ENCODE results near the gene GLDN. TPM values are rescaled to one million over a fixed set of nuclear protein-coding genes. Genes with fewer than 3 reads are reported as not detected.
A peak's percentile ranks its signal among the peaks of the same experiment; 100 is the strongest.

Gene GLDN
- total RNA-seq, 2 donors from 2014 or later = 1.5 to 9.1 TPM

DNA sequence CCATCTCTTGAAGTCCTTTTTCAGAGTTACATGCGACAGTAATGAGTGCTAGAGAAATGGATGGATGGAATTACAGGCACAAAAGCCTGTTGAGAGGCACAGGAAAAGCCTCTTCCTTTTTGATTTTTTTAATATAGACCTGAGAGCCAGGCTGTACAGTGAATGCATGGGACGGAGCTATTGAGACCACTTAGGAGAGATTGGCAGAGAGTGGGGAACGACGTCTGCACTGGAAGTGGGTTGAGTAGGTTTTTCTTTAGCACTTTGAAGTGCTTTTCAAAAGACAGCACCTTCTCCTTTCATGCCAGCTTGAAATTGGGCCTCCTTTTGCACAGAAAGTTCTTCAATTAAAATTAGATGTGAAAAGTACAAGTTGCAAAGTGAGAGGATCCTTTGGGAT is 37.0 kb downstream of the GLDN start:
- intact Hi-C loops (cut with DNase I) = no loop called here
- no peak for DNase-seq
- no peak for ATAC-seq

DNA sequence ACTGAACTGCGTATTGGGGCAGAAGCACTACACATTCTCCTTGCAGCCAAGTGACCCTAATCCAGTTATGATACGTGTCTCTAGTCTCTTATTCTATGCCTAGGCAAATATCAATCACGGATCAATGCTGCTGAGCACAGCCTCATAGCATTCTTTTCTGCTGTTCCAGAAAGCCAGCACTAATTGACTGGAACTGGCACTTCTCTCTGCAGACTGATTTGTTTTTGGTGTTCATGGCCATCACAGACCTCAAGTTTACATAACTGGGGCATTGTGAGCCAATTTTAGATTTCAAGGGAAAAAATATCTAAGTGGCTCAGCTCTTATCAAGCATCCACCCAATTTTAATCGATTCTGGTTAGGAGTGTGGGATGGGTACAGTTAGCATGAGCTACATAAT is 37.9 kb downstream of the GLDN start:
- DNase-seq = no peak
- ATAC-seq = no peak
- intact Hi-C loops (cut with DNase I) = no loop called here

DNA sequence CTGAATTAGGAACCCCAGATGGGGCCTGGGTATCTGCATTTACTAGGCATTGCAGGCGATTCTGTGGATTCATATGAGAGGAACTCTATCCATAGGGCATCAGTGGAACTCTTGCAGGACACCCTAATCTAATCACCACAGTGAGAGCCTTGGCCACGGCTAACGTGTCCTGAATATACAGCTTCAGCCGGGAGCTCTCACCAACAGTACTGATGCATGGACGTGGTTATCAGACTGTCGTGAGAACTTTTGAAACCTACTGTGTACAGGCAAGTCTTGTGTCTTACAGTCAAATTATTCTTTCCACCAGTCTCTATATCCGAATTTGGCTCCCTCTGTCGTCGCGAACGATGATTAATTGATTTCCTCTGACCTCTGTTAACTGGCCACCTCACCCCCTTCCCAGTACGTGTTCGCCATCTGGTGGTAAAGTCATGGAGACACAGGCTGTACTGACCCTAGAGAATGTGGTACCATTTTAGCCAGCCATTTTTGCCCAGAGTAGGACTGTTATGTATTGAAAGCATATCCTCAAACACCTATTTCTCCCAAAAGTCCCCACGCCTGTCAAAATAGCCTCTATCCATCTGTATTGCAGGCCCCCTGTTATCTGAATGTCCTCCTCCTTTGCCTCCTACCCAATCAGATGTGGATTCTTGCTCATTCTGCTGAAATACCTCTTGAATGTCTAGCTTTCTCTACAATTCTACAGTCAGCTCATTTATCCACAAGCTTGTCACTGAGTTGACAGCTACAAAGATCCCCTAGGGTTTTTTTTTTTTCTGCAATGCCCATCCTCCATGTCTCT is 39.7 kb downstream of the GLDN start:
- intact Hi-C loops (cut with DNase I) = loop anchor here (1.0 to 5.0 kb wide), 4 partner anchors 94 to 219 kb away; no protein-coding TSS in a partner anchor
- DNase-seq (peak; percentile 52), ATAC-seq (peak; percentile 92 to 94)

DNA sequence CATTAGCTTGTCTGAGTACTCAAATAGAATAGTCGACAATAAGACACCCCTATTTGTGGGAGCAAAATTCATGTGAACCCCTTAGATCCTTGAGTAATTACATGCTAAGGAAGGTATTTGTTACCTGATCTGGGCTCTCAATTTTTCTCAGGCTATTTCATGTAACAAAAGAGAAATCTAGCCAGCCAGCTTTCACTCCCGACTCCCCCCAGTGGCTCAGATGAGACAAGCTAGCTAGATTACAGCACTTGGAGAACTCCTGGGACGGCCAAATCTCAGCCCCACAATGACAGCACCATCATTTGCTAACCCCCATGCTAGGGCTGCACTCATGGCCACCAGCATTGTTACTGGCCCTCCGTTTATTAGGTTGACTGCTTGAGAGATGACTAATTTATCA is 41.3 kb downstream of the GLDN start:
- peak in 1 of 2 donors; percentile 19 for ATAC-seq
- no peak for DNase-seq
- intact Hi-C loops (cut with DNase I) = loop anchor here (5.0 kb wide), 2 partner anchors 95 to 220 kb away; no protein-coding TSS in a partner anchor

DNA sequence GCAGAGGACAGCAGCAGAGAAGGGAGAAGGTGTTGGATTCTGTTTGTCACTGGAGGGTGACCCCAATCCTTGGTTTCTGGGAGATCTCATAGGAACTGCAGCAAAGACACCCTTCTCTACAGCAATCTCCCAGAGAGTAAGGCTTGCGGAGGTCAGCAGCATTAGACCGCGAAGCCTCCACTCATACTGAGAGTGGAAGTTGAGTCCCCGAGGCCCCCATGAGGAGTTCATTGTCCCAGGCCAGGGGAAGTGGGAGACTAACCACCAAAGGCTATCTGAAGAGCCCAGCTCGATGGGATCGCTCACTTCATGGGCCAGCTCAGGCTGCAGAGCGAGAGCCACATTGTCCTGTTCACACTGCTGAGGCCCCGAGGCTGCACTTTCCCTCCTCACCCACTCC is 44.6 kb downstream of the GLDN start:
- intact Hi-C loops (cut with DNase I) = no loop called here
- DNase-seq (no peak), ATAC-seq (no peak)

DNA sequence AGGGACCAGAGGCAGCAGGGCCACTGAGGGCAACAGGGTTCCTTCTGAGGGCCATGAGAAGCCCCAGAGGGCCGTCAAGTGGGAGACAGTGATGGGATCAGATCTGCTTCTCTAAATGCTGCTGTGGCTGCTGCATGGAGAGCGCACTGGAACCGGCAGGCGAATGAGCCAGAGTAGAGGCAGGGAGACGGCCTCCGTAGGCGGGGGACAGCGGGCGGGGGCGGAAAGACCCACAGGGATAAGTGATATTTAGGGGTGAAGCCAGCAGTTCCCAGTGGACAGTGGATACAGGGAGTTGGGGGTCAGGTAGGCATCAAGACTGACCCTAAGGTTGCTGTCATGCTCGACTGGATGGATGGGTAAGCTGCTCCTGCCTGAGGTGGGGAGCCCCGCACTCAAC is 45.0 kb downstream of the GLDN start:
- intact Hi-C loops (cut with DNase I) = no loop called here
- no peak for ATAC-seq
- DNase-seq = no peak

DNA sequence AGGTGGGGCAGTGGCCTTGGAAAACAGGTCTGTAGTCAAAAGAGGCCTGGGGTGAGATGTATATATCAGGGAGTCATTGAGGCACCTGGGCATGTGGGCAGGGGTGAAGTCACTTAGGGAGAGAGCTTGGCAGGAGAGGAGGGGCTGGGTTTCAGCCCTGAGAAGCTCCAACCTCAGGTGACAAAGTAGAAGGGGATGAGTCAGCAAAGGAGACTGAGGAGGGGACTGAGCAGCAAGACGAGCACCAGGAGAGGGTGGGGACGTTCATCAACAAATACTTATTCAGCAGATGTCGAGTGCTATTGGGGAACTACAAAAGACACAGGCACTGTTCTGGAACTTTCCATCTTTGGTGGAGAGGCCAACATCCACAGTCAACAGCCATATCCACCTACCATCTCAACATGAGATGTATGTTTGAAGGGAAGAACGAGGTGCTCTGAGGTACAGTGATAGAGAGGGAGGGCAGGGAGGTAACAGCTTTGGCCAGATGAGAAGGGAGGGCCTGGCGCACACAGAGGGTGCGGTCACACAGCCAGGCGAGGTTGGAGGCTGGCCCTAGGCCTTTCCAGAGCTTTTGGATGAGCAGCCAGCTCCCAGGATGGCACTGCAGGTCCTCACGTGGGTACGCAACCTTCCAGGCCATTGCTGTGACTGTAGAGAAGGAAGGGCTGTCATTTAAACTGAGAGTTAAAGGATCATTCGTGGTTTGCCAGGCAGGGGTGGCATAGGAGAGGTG is 45.7 kb downstream of the GLDN start:
- intact Hi-C loops (cut with DNase I) = no loop called here
- DNase-seq (no peak), ATAC-seq (no peak)

DNA sequence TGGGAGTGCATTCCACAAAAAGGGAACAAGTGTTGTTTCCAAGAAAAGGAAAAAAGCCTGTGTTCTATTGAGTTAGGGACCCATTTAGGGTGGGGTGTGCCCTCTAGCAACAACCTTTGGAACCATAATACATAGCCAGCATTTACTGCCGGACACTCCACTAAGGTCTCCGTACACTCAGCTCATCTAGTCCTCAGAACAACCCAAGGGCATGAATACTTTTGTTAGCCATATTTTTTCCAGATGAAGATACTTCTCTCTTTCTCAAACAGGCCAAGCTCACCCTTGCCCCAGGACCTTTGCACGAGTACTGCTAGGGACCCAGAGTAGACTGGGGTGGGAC is 46.2 kb downstream of the GLDN start:
- ATAC-seq (no peak), DNase-seq (no peak)
- intact Hi-C loops (cut with DNase I) = no loop called here

DNA sequence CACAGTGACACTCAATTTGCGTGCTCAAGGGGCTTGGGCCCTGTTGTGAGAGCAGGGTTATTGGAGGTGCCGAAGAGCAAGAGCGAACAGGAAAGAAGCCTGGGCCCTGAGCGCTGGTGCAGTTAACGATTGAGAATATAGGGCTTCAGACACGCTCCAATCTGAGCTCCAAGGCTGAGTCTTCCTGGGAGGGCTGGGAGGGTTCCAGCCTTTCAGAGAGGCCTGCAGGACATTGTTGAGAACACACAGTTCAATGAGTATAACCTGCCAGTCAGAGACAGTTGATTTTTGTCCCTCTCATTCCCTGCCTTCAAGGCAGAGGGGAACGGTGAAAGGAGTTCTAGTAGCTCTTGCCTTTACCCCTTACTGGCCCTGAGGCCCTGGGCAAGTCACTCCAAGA is 47.3 kb downstream of the GLDN start:
- DNase-seq = no peak
- intact Hi-C loops (cut with DNase I) = no loop called here
- no peak for ATAC-seq

DNA sequence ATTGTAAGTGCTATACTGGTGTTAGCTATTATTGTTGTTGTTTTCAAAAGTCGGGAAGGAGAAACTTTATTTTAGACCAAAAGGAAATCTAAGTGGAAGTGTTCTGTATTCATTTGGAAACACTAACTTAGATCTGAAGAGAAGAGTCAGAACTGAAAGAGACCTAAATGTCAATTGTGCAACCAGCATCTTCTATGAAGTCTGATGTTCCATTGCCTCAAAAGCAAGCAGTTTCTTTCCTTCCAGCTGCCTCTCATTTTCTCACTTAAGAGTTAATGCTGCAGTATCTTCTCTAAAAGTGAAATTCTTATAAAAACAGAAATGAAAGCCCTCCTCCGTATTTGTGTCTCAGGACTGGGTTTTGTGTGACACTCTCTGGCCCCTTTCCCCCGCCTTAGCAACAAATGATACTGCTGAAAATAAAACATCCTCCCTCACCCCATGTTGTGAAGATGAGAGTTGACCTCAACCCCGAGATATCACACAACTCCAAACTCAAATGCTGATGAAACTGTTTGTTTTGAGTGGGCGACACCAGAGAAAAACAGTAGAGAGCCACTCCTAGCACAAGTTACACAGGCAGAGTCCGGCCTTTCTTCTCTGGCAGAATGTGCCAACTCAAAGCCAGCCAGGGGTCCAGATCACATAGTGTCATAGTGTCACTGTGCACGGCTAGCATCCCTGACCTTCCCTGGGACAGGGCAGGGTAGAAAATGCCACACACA is 48.9 kb downstream of the GLDN start:
- ATAC-seq = no peak
- no peak for DNase-seq
- intact Hi-C loops (cut with DNase I) = no loop called here

DNA sequence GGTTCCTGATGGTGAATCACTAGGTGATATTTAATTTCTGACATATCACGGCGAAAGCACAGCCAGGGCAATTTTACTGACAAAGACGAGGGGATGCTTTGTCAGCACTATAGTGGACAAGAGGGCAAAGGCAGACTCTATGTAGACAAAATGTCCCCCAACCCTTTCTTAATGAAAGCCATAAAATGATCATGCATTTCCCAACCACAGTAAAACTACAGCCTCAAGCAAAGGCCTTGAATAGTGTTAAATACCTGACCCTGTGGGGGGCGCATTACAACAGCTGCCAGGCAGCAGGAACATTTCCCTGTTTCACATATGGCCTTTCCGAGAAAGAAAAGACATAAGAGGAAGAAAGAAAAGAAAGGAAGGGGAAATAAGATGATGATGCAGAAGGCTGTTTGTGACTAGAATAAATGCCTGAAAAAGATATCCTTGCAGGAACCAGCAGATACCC is 49.5 kb downstream of the GLDN start:
- no peak for DNase-seq
- ATAC-seq = no peak
- intact Hi-C loops (cut with DNase I) = no loop called here

DNA sequence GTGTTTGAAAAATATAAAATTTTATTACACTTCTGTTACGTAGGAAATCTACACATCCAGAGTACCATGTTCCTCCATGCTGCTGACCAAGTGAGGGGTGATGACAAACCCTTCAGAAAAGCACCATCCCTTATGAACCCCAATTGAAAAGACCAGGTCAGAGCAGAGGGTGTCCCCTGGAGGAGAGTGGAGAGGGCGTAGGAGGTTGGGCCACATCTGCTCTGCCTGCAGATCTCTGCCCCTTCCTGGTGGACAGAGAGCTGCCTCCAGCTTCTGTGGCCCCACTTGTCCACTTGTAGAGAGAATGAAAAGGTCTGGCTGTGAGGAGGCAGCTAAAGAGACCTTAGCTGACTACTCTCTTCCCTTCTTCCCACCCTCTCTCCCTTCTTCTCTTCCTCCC is 55.5 kb downstream of the GLDN start:
- DNase-seq (no peak), ATAC-seq (no peak)
- intact Hi-C loops (cut with DNase I) = no loop called here

DNA sequence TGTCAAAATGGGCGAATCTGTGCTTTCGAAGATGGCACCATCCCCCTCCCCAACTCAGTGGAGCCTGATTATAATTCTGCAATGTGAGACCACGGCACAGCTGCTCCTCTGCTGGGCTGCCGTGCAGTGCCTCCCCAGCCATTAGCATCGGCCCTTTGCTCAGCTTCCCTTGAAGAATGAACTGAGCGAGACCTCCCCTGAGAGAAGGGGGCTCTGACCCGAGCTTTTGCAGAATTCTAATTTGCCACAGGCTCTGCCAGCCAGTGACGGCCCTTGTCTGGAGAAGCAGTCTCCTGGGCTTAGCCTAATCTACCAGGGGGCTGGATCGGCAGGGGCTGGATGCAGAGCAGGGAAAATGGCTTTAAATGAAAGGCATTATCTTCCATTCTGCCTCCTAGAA is 57.2 kb downstream of the GLDN start:
- intact Hi-C loops (cut with DNase I) = no loop called here
- ATAC-seq = no peak
- no peak for DNase-seq

DNA sequence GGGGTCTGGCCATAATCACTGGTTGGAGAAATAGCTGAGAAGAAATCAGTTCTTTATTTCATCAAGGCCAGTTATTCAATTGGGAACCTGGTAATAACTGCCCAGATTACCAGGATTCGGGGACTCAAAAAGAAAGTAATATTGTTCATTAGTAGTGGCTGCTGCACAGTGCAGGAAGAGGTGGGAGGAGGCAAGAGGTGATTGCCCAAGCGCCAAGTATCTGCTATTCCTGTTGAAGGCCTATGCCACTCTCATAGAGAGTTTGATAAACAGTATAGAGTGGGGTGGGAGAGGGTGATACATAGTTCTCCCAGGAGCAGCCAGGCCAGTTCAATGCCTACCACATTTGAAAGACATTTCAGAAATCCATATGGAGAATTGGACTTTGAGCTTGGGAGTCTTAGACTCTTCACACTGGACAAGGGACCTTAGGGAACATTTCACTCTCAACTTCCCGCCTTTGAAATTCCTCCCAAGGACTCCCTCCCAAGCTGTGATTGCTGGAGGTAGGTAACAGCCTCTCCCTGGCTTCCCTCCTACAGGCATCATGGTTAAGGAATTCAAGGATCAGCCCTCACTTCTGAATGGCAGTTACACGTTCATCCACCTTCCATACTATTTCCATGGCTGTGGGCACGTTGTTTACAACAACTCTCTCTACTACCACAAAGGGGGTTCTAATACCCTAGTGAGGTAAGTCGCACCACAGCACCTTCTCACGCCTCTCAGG is 59.8 kb downstream of the GLDN start:
- intact Hi-C loops (cut with DNase I) = loop anchor here (5.0 kb wide), 2 partner anchors 169 to 239 kb away; no protein-coding TSS in a partner anchor
- ATAC-seq (no peak), DNase-seq (no peak)

DNA sequence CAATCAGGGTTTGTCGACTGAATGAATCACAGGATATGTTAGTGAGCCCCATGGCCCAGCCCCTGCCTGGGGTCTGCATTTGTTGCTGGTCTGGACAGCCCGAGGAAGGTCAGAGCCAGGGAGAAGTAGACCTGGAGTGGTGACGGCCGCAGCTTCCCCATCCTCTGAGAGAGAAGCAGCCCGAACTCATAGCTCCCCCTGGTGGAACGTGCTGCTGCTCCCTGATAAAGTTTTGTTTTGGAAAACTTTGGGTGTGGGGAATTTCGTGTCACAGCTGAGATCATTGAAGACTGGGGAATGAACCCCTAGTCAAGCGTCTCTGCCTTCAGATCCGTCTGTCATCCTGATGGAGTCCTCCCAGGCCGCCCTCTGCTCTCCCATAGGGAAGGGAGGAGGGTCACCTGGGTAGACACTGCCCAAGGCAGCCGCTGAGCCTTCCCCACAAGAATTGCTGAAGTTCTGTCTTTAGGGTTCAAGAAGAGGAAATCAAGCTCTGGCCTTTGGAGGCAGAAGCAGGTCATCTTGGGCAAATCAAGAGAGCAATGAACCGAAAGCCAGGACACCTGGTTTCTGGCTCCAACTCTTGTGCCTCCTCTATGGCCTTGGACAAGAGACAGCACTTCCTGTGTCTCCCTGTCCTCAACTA is 60.5 kb downstream of the GLDN start:
- ATAC-seq = peak in 1 of 2 donors; percentile 53
- no peak for DNase-seq
- intact Hi-C loops (cut with DNase I) = loop anchor here (5.0 kb wide), 2 partner anchors 170 to 240 kb away; no protein-coding TSS in a partner anchor

DNA sequence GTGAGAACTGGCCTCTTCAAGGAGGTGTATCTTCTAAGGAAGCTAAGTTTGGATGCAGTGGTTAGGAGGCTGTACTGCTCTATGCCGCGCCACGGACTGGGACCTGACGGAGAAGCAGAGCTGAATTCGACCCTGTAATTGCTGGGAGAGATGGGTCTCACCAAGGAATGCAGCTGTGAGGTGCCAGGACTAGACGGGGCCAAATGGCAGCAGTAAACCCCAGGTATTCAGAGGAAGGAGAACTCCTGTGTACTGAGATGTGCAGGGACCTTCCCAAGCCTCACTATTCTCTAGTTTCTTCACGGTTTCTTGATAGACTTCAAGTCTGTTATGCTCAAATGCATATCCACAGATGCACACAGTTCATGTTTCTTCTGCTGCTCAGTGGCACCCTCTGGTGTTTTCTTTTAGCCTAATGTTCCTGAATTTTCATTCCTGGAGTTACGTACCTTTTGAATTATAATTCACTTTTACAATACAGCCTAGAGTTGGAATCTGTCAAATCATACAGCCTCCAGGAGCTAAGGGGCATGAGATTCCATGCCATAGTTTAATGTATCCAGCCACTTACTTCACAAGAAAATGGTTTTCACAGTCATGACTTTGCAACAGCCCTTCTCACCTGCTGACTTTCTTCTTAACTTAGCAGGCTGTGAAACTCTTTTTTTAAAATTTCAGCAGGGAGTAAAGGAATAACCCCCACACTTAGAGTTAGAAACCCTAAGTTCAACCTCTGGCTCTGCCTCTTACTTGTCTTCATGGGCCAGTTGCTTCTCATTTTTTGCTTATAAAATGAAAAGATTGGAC is 61.8 kb downstream of the GLDN start:
- intact Hi-C loops (cut with DNase I) = loop anchor here (5.0 kb wide), 2 partner anchors 171 to 241 kb away; no protein-coding TSS in a partner anchor
- no peak for DNase-seq
- ATAC-seq = peak in 1 of 2 donors; percentile 30

DNA sequence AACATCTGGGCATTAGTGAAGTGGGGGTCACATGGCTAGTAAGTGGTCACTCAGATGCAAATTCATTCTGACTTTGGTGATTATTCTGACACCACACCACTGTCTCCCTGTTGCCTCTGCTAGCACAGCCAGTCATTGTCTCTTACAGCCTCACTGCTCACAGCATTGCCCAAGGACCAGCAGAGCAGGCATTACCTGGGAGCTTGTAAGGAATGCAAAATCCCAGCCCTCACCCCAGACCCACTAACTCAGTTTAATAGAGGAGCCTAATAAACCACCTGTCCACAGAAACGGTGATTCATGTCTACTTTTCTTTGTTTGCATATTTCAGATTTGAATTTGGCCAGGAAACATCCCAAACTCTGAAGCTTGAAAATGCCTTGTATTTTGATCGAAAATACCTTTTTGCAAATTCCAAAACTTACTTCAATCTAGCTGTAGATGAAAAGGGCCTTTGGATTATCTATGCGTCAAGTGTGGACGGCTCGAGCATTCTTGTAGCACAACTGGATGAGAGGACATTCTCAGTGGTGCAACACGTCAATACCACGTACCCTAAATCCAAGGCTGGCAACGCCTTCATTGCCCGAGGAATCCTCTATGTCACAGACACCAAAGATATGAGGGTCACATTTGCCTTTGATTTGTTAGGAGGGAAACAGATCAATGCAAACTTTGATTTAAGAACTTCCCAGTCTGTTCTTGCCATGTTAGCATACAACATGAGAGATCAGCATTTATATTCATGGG is 62.7 kb downstream of the GLDN start:
- intact Hi-C loops (cut with DNase I) = loop anchor here (5.0 kb wide), 2 partner anchors 172 to 242 kb away; no protein-coding TSS in a partner anchor
- DNase-seq (no peak), ATAC-seq (no peak)

Data from left cardiac atrium (tissue), 4 donors.